Tibial artery (tissue), 4 donors: Measurements from ENCODE around the gene TOM1L1.

Experiments used
- DNase-seq, 2 donors: peaks; one replicate each; pipeline ENCODE4 v3.0.0-alpha.2; 2019
- H3K27ac ChIP-seq, 2 donors: fragments of 200-600 bp; sonication (generic) in 1 of 2; 1 replicate in 1 of 2; 2 replicates in 1 of 2; pipeline ENCODE4 v1.5.1; 2018 to 2019; ENCODE audit warnings: mild to moderate bottlenecking in 1 of 2
- H3K27me3 ChIP-seq, 2 donors: fragments of 200-600 bp; sonication (generic) in 1 of 2; one replicate each; pipeline versions ENCODE4 v1.5.1 to v1.6.0; 2016 to 2019
- H3K36me3 ChIP-seq, 3 donors: fragments of 200-600 bp; sonication (generic) in 2 of 3; one replicate each; pipeline ENCODE4 v1.5.1; 2016 to 2019; ENCODE audit warnings: mild to moderate bottlenecking in 2 of 3
- H3K4me1 ChIP-seq, 4 donors: fragments of 200-600 bp; sonication (generic) in 2 of 4; 1 replicate in 3 of 4; 2 replicates in 1 of 4; pipeline ENCODE4 v1.5.1; 2016 to 2019
- H3K4me3 ChIP-seq, 2 donors: fragments of 200-600 bp; sonication (generic) in 1 of 2; 1 replicate in 1 of 2; 2 replicates in 1 of 2; pipeline ENCODE4 v1.5.1; 2018 to 2019; ENCODE audit warnings: mild to moderate bottlenecking in 2 of 2
- H3K9me3 ChIP-seq, 3 donors: fragments of 200-600 bp; sonication (generic) in 1 of 3; one replicate each; pipeline ENCODE4 v1.5.1; 2016 to 2019
- CTCF ChIP-seq, 2 experiments: fragments of 200-600 bp in 1 of 2; fragments of 450-650 bp in 1 of 2; IDR thresholded peaks; one replicate each; pipeline ENCODE4 v1.5.1; 2017 to 2019; ENCODE audit warnings: antibody characterized with exemption in 2 of 2, mild to moderate bottlenecking in 1 of 2, moderate library complexity in 1 of 2
- intact Hi-C: fragments of 100-400 bp; cut with DNase I; formaldehyde crosslinking; loops from one replicate; pipeline ENCODE4 v1.15.0; 2023; ENCODE audit warnings: low total_unique reads

TOM1L1 gene

GRCh38 chr17:54972406-54973138, 71.9 kb downstream of the TOM1L1 start:
- Histone ChIP-seq H3K27ac (no peak overlapping the region), H3K27me3 (no peaks in the 10 kb centered on the region), H3K4me3 (no peak overlapping the region), H3K4me1 (peaks cover 0 to 18% (median 6%) of the 10 kb centered on the region in 4 donors), H3K9me3 (no peaks in the 10 kb centered on the region), H3K36me3 (no peaks in the 10 kb centered on the region)
- intact Hi-C loops = no loop called here
- no peak for DNase-seq
- TF ChIP-seq CTCF (IDR thresholded peaks at IDR 0.05) = no peak

- TF ChIP-seq CTCF (IDR thresholded peaks at IDR 0.05) = no peak
- Histone ChIP-seq H3K4me1 (peaks cover 0 to 8% (median 1%) of the 10 kb centered on the region in 4 donors), H3K4me3 (no peak overlapping the region), H3K27ac (no peak overlapping the region), H3K36me3 (no peaks in the 10 kb centered on the region), H3K27me3 (no peaks in the 10 kb centered on the region), H3K9me3 (no peaks in the 10 kb centered on the region)
- no peak for DNase-seq
- intact Hi-C loops = no loop called here
Observed at GRCh38 chr17:54974759-54975158, 74.1 kb downstream of the TOM1L1 start.

- no peak for DNase-seq
- intact Hi-C loops = no loop called here
- H3K4me1 ChIP-seq = no peaks in the 10 kb centered on the region
- no peak overlapping the region for H3K27ac ChIP-seq
- H3K9me3 ChIP-seq = peaks cover 0 to 7% (median 0%) of the 10 kb centered on the region in 3 donors
- no peaks in the 10 kb centered on the region for H3K27me3 ChIP-seq
- no peaks in the 10 kb centered on the region for H3K36me3 ChIP-seq
- no peak overlapping the region for H3K4me3 ChIP-seq
- no peak for TF ChIP-seq CTCF (IDR thresholded peaks at IDR 0.05)
Observed at GRCh38 chr17:54976316-54976715, 75.7 kb downstream of the TOM1L1 start.

- intact Hi-C loops = no loop called here
- Histone ChIP-seq H3K27me3 (no peaks in the 10 kb centered on the region), H3K9me3 (peaks cover 0 to 7% (median 0%) of the 10 kb centered on the region in 3 donors), H3K27ac (no peak overlapping the region), H3K4me3 (no peak overlapping the region), H3K4me1 (peaks cover 0 to 12% (median 4%) of the 10 kb centered on the region in 4 donors), H3K36me3 (no peaks in the 10 kb centered on the region)
- DNase-seq = no peak
- no peak for TF ChIP-seq CTCF (IDR thresholded peaks at IDR 0.05)
Observed at GRCh38 chr17:54977744-54978143, 77.1 kb downstream of the TOM1L1 start.

GRCh38 chr17:54979657-54980056, 79.0 kb downstream of the TOM1L1 start:
- no peak overlapping the region for H3K27ac ChIP-seq
- H3K9me3 ChIP-seq = peaks cover 0 to 7% (median 0%) of the 10 kb centered on the region in 3 donors
- no peak overlapping the region for H3K4me3 ChIP-seq
- TF ChIP-seq CTCF (IDR thresholded peaks at IDR 0.05) = no peak
- peaks cover 0 to 26% (median 13%) of the 10 kb centered on the region in 4 donors for H3K4me1 ChIP-seq
- H3K27me3 ChIP-seq = no peaks in the 10 kb centered on the region
- H3K36me3 ChIP-seq = no peaks in the 10 kb centered on the region
- intact Hi-C loops = no loop called here
- no peak for DNase-seq
